ENCODE results near the gene HRH3. TPM values are rescaled to one million over a fixed set of nuclear protein-coding genes. Genes with fewer than 3 reads are reported as not detected.

HRH3 gene
- polyA plus RNA-seq (2012; ENCODE audit: low read depth, missing spikeins) = not detected

DNA sequence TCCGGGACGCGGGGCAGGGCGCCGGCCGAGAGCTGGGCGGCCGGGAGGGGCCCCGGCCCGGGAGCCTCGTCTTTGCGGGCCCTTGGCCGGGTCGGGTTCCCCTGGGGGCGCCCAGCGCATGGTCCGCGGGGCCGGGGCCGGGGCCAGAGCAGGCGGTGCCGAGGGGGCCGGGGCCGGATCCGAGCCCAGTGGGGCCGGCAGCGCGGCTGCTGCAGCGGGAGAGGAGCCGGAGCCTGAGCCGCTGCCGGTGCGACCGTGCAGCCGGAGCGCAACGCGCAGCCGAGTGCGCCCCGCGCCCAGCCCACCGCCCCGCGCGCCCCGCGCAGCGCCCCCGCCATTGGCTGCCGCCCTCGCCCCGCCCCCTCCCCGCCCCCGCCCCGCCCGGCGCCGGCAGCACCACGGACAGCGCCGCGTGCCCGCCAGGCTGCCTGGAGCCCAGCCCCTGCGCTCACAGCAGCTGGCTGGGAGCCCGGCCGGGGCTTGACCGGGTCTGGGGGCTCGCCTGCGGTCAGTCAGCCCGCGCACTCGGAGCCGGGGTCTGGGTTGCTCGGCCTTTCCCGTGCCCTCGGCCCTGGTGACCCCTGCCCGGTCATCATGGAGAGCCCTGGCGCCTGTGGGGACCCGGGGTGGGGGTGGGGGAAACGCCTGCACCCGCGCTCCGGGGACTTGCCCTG lies at the start of gene HRH3:
Gene HRH3 (minus strand): TSS at position 287 of the 674 bp plus-strand sequence. CDS start 308 bp downstream, outside the sequence.
- TF ChIP-seq SPI1 (IDR thresholded peaks at IDR 0.05; ENCODE audit: low read depth, low read length) = no peak
- no peak for TF ChIP-seq TAF1 (IDR thresholded peaks at IDR 0.05; ENCODE audit: low read depth, low read length)
- TF ChIP-seq PAX5 (IDR thresholded peaks at IDR 0.05; ENCODE audit: insufficient read depth, low read length, severe bottlenecking) = no peak
- no peak for TF ChIP-seq POLR2A (IDR thresholded peaks at IDR 0.05; ENCODE audit: low read depth, low read length)
- TF ChIP-seq POLR2AphosphoS5 (IDR thresholded peaks at IDR 0.05; ENCODE audit: low read depth, low read length) = no peak
- no peak for TF ChIP-seq POU2F2 (IDR thresholded peaks at IDR 0.05; ENCODE audit: low read depth, low read length)
- DNase-seq (ENCODE audit: insufficient read length, low spot score) = peak; percentile 91
- FAIRE-seq = no peak

DNA sequence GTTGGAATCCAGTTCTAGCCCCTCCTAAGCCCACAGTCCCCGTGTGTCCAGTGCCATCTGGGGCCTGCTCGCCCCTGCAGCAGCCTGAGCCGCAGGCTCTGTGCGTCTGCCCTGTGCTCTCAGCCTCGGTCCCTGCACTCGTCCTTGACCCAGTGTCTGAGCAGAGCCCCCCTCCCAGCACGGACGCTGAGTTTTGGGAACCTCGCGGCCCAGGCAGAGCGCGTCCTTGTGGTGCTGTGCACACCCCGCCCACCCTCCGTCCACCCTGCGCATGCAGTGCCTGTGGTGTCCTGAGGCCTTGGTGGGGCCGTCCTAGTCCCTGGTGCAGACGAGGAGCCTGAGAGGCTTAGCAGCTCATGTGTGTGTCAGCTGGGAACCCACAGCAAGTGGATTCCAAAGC lies 49.8 kb upstream of the HRH3 start:
- FAIRE-seq (no peak), DNase-seq (ENCODE audit: insufficient read length, low spot score) (no peak)
- no peak for TF ChIP-seq POLR2AphosphoS5 (IDR thresholded peaks at IDR 0.05; ENCODE audit: low read depth, low read length)
- no peak for TF ChIP-seq POLR2A (IDR thresholded peaks at IDR 0.05; ENCODE audit: low read depth, low read length)
- no peak for TF ChIP-seq TAF1 (IDR thresholded peaks at IDR 0.05; ENCODE audit: low read depth, low read length)
- TF ChIP-seq POU2F2 (IDR thresholded peaks at IDR 0.05; ENCODE audit: low read depth, low read length) = no peak
- TF ChIP-seq SPI1 (IDR thresholded peaks at IDR 0.05; ENCODE audit: low read depth, low read length) = no peak
- TF ChIP-seq PAX5 (IDR thresholded peaks at IDR 0.05; ENCODE audit: insufficient read depth, low read length, severe bottlenecking) = no peak

DNA sequence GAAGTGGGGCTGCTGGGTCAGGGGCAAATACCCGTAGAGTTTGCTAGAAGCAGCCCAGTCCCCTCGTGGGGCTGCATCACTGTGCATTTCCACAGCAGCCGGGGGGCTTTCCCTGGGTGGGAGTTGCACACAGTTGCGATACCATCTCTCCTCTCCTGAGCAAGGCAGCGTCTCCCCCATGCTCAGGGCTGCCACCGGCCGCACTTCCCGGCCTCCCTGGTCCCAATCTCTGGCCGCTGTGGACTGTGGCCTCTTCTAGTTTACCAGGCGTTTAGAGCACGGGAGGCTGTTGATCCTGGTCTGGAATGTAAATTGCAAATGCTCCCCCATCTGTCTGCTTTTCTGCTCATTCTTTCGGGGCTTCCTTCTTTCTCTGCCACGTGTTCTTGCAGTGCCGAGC lies 49.3 kb upstream of the HRH3 start:
- FAIRE-seq = no peak
- DNase-seq (ENCODE audit: insufficient read length, low spot score) = no peak
- TF ChIP-seq POU2F2 (IDR thresholded peaks at IDR 0.05; ENCODE audit: low read depth, low read length) (no peak), POLR2A (IDR thresholded peaks at IDR 0.05; ENCODE audit: low read depth, low read length) (no peak), TAF1 (IDR thresholded peaks at IDR 0.05; ENCODE audit: low read depth, low read length) (no peak), POLR2AphosphoS5 (IDR thresholded peaks at IDR 0.05; ENCODE audit: low read depth, low read length) (no peak), PAX5 (IDR thresholded peaks at IDR 0.05; ENCODE audit: insufficient read depth, low read length, severe bottlenecking) (no peak), SPI1 (IDR thresholded peaks at IDR 0.05; ENCODE audit: low read depth, low read length) (no peak)

DNA sequence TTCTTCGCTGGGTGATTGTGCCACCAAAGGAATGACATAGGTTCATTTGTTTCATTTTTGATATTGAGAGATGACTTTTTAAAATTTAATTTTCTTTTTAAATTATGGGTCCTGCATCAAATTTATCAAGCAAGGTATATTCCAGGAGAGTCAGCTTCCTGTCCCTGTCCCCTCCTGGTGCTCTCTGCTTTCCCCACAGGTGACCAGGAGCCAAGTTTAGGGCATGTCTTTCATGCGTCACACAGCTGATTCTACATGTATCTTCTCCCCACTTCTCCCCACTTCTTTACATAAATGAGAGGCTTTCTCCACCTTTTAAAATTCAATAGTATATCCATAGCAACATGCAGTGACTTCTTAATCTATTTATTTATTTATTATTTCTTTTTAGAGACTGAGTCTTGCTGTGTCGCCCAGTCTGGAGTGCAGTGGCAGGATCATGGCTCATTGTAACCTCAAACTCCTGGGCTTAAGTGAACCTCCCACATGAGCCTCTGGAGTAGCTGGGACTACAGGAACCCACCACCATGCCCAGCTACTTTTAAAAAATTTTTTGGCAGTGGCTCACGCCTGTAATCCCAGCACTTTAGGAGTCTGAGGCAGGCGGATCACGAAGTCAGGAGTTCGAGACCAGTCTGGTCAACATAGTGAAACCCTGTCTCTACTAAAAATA lies 48.3 kb upstream of the HRH3 start:
- FAIRE-seq = no peak
- no peak for DNase-seq (ENCODE audit: insufficient read length, low spot score)
- TF ChIP-seq POLR2A (IDR thresholded peaks at IDR 0.05; ENCODE audit: low read depth, low read length) (no peak), POU2F2 (IDR thresholded peaks at IDR 0.05; ENCODE audit: low read depth, low read length) (no peak), TAF1 (IDR thresholded peaks at IDR 0.05; ENCODE audit: low read depth, low read length) (no peak), POLR2AphosphoS5 (IDR thresholded peaks at IDR 0.05; ENCODE audit: low read depth, low read length) (no peak), SPI1 (IDR thresholded peaks at IDR 0.05; ENCODE audit: low read depth, low read length) (no peak), PAX5 (IDR thresholded peaks at IDR 0.05; ENCODE audit: insufficient read depth, low read length, severe bottlenecking) (no peak)

DNA sequence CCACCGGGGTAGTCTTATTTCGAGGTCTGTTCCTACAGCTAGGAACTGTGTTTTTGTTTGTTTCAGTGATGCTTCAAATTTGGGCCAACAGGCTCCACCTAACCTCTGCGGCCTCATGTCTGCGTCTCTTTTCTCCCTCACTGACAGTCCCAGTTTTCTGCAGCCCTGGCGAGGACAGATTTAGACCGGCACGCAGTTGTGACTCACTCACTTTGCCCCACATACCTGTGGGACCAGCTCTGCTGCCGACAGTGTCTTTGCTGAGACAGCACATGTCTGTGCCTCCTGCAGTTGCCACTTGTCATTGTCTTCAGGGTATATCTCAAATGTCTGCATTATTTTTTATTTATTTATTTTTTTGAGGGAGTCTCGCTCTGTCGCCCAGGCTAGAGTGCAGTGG lies 47.5 kb upstream of the HRH3 start:
- no peak for TF ChIP-seq POU2F2 (IDR thresholded peaks at IDR 0.05; ENCODE audit: low read depth, low read length)
- no peak for TF ChIP-seq TAF1 (IDR thresholded peaks at IDR 0.05; ENCODE audit: low read depth, low read length)
- TF ChIP-seq PAX5 (IDR thresholded peaks at IDR 0.05; ENCODE audit: insufficient read depth, low read length, severe bottlenecking) = no peak
- no peak for TF ChIP-seq POLR2A (IDR thresholded peaks at IDR 0.05; ENCODE audit: low read depth, low read length)
- no peak for TF ChIP-seq SPI1 (IDR thresholded peaks at IDR 0.05; ENCODE audit: low read depth, low read length)
- no peak for TF ChIP-seq POLR2AphosphoS5 (IDR thresholded peaks at IDR 0.05; ENCODE audit: low read depth, low read length)
- FAIRE-seq (no peak), DNase-seq (ENCODE audit: insufficient read length, low spot score) (no peak)

DNA sequence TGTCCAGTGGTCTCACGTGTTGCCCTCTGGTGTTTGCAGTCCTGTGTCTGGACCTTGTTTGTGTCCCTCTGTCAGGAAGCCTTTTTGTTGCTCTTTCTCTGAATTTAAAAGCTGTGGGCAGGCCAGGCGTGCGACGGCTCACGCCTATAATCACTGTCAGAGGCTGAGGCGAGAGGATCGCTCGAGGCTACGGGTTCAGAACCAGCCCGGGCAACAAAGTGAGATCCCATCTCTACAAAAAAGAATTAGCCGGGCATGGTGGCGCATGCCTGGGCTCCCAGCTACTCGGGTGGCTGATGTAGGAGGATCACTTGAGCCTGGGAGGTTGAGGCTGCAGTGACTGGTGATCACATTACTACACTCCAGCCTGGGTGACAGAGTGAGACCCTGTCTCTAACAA lies 46.8 kb upstream of the HRH3 start:
- DNase-seq (ENCODE audit: insufficient read length, low spot score) (no peak), FAIRE-seq (no peak)
- TF ChIP-seq PAX5 (IDR thresholded peaks at IDR 0.05; ENCODE audit: insufficient read depth, low read length, severe bottlenecking) (no peak), TAF1 (IDR thresholded peaks at IDR 0.05; ENCODE audit: low read depth, low read length) (no peak), POLR2A (IDR thresholded peaks at IDR 0.05; ENCODE audit: low read depth, low read length) (no peak), SPI1 (IDR thresholded peaks at IDR 0.05; ENCODE audit: low read depth, low read length) (no peak), POLR2AphosphoS5 (IDR thresholded peaks at IDR 0.05; ENCODE audit: low read depth, low read length) (no peak), POU2F2 (IDR thresholded peaks at IDR 0.05; ENCODE audit: low read depth, low read length) (no peak)

DNA sequence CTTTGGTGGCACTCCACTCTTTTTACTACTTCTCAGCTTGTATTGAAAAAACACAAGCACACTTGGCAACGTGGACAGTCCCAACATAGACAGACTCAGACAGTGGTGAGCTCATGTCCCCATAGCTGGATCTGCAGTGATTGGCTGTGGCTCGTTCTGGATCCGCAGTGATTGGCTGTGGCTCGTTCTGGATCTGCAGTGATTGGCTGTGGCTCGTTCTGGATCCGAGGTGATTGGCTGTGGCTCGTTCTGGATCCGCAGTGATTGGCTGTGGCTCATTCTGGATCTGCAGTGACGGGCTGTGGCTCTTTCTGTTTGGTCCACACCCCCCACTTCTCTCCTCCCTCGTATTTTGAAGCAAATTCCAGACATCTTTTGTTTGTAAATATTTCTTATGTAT lies 46.3 kb upstream of the HRH3 start:
- no peak for TF ChIP-seq SPI1 (IDR thresholded peaks at IDR 0.05; ENCODE audit: low read depth, low read length)
- no peak for TF ChIP-seq PAX5 (IDR thresholded peaks at IDR 0.05; ENCODE audit: insufficient read depth, low read length, severe bottlenecking)
- TF ChIP-seq TAF1 (IDR thresholded peaks at IDR 0.05; ENCODE audit: low read depth, low read length) = no peak
- no peak for TF ChIP-seq POLR2AphosphoS5 (IDR thresholded peaks at IDR 0.05; ENCODE audit: low read depth, low read length)
- no peak for TF ChIP-seq POU2F2 (IDR thresholded peaks at IDR 0.05; ENCODE audit: low read depth, low read length)
- no peak for TF ChIP-seq POLR2A (IDR thresholded peaks at IDR 0.05; ENCODE audit: low read depth, low read length)
- DNase-seq (ENCODE audit: insufficient read length, low spot score) = no peak
- no peak for FAIRE-seq

DNA sequence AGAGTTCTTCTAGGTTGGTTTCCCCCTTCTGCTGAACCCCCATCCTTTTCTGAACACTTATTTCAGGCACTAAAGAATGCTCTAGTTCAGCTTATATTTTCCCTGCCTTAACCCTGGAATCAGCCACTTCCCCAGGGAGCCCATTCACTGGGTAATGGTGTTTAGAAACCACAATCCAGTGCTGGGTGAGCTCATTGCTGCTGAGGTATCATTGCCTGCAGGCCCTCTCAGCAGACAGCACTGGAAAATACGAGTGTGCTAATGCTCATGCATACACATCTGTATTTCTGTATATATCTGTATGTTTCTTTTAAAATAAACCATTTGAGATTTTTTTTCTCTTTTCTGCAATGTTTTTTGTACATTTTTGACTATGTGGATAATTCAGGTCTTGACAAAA lies 45.3 kb upstream of the HRH3 start:
- DNase-seq (ENCODE audit: insufficient read length, low spot score) (no peak), FAIRE-seq (no peak)
- no peak for TF ChIP-seq POLR2A (IDR thresholded peaks at IDR 0.05; ENCODE audit: low read depth, low read length)

DNA sequence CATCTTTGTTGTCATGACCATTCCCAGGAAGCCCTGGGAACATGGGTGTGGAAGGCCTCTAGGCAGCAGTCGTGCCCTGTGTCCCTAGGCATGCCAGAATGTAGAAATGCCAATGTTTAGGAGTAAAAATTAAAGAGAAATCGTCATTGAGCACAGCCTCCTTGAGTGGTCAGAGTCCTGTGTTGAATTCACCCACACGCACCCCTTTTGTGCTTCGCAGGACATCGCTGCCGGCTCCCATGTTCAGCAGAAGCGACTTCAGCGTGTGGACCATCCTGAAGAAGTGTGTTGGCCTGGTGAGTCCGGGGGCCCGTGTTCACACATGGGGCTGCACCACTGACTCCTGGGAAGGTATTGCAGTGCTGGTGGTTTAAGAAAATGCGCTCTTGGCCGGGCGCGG lies 43.3 kb upstream of the HRH3 start:
- TF ChIP-seq SPI1 (IDR thresholded peaks at IDR 0.05; ENCODE audit: low read depth, low read length) (no peak), POU2F2 (IDR thresholded peaks at IDR 0.05; ENCODE audit: low read depth, low read length) (no peak), PAX5 (IDR thresholded peaks at IDR 0.05; ENCODE audit: insufficient read depth, low read length, severe bottlenecking) (no peak), POLR2AphosphoS5 (IDR thresholded peaks at IDR 0.05; ENCODE audit: low read depth, low read length) (no peak), POLR2A (IDR thresholded peaks at IDR 0.05; ENCODE audit: low read depth, low read length) (no peak), TAF1 (IDR thresholded peaks at IDR 0.05; ENCODE audit: low read depth, low read length) (no peak)
- DNase-seq (ENCODE audit: insufficient read length, low spot score) (no peak), FAIRE-seq (no peak)

Measured in GM12891 (cell line).